Karpas-422 (cell line): Measurements from ENCODE around the gene IL9R. TPM values are rescaled to one million over a fixed set of nuclear protein-coding genes. Genes with fewer than 3 reads are reported as not detected.
"Not testable (repeated sequence)": the region's sequence is repeated elsewhere in the genome, so short reads cannot be mapped to it uniquely, and the experiment has no call there.

ENCODE experiments used
- DNase-seq: peaks from one replicate; pipeline ENCODE4 v3.0.0-alpha.2; 2015
- H2AFZ ChIP-seq: fragments of 200-600 bp; sonication (generic); 2 replicates; pipeline ENCODE4 v1.6.1; 2014; ENCODE audit warnings: antibody characterized with exemption, low read length, mixed read lengths
- H3K27ac ChIP-seq: fragments of 200-600 bp; sonication (generic); 2 replicates; pipeline ENCODE4 v1.5.1; 2014; ENCODE audit warnings: mild to moderate bottlenecking, low read length, moderate library complexity
- H3K27me3 ChIP-seq: fragments of 200-600 bp; sonication (generic); 2 replicates; pipeline ENCODE4 v1.6.1; 2014; ENCODE audit warnings: low read length, mixed read lengths
- H3K36me3 ChIP-seq: fragments of 200-600 bp; sonication (generic); 2 replicates; pipeline ENCODE4 v1.6.1; 2014; ENCODE audit warnings: low read length, mixed read lengths; ENCODE audit not compliant: insufficient read depth
- H3K4me1 ChIP-seq: fragments of 200-600 bp; sonication (generic); 2 replicates; pipeline ENCODE4 v1.6.1; 2014; ENCODE audit warnings: mild to moderate bottlenecking, low read length, mixed read lengths
- H3K4me2 ChIP-seq: fragments of 200-600 bp; sonication (generic); 2 replicates; pipeline ENCODE4 v1.6.1; 2014; ENCODE audit warnings: low read length, low read depth, mild to moderate bottlenecking; ENCODE audit not compliant: poor library complexity, severe bottlenecking
- H3K4me3 ChIP-seq: fragments of 200-600 bp; sonication (generic); 2 replicates; pipeline ENCODE4 v1.5.1; 2014; ENCODE audit warnings: mild to moderate bottlenecking, antibody characterized with exemption, low read length, mixed read lengths
- H3K79me2 ChIP-seq: fragments of 200-600 bp; sonication (generic); 2 replicates; pipeline ENCODE4 v1.6.1; 2014; ENCODE audit warnings: mild to moderate bottlenecking, low read length, mixed read lengths
- H3K9ac ChIP-seq: fragments of 200-600 bp; sonication (generic); 2 replicates; pipeline ENCODE4 v1.6.0; 2014; ENCODE audit warnings: low read length
- H3K9me2 ChIP-seq: fragments of 200-600 bp; sonication (generic), shearing (Covaris generic); replicated peaks from 2 replicates; pipeline ENCODE4 v1.6.0; 2014; ENCODE audit warnings: mild to moderate bottlenecking, low read length, moderate library complexity; ENCODE audit not compliant: insufficient read depth
- H3K9me3 ChIP-seq: fragments of 300-700, 200-600 bp; sonication (generic); 2 replicates; pipeline ENCODE4 v1.6.1; 2014; ENCODE audit warnings: low read length, mixed read lengths
- H4K20me1 ChIP-seq: fragments of 200-600 bp; sonication (generic); 2 replicates; pipeline ENCODE4 v1.6.1; 2014; ENCODE audit warnings: mild to moderate bottlenecking, antibody characterized with exemption, low read length, low read depth; ENCODE audit not compliant: insufficient read depth
- total RNA-seq: library from RNA; depleted of rRNA; stranded (reverse); fragments of >200 nt; shearing (Covaris generic); gene quantifications from 2 replicates; pipeline ENCODE4 v1.2.3, GENCODE V29; 2014; ENCODE audit warnings: low replicate concordance; rRNA removed

IL9R gene
- total RNA-seq, 1 experiment from 2014 or later, result 0.56 TPM

DNA sequence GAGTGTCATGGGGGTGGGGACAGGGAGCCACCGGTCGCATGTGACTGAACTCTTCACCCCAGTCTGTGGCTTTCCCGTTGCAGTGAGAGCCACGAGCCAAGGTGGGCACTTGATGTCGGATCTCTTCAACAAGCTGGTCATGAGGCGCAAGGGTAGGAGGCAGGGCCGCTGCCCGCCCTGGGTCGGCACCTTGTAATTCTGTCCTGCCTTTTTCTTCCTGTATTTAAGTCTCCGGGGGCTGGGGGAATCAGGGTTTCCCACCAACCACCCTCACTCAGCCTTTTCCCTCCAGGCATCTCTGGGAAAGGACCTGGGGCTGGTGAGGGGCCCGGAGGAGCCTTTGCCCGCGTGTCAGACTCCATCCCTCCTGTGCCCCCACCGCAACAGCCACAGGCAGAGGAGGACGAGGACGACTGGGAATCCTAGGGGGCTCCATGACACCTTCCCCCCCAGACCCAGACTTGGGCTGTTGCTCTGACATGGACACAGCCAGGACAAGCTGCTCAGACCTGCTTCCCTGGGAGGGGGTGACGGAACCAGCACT, 27.5 kb downstream of the IL9R start:
- H2AFZ ChIP-seq, H3K27ac ChIP-seq, H3K36me3 ChIP-seq, H3K9me3 ChIP-seq, H3K4me3 ChIP-seq, H3K4me2 ChIP-seq, DNase-seq, H3K9me2 ChIP-seq, H4K20me1 ChIP-seq, H3K4me1 ChIP-seq, H3K27me3 ChIP-seq, H3K79me2 ChIP-seq, H3K9ac ChIP-seq: not testable (repeated sequence)

GRCh38 chrX:156028653-156029237, 31.2 kb downstream of the IL9R start:
- H2AFZ ChIP-seq, H3K27ac ChIP-seq, H3K9ac ChIP-seq, H3K79me2 ChIP-seq, DNase-seq, H3K27me3 ChIP-seq, H3K4me1 ChIP-seq, H3K4me2 ChIP-seq, H4K20me1 ChIP-seq, H3K36me3 ChIP-seq, H3K4me3 ChIP-seq, H3K9me3 ChIP-seq, H3K9me2 ChIP-seq: not testable (repeated sequence)

DNA sequence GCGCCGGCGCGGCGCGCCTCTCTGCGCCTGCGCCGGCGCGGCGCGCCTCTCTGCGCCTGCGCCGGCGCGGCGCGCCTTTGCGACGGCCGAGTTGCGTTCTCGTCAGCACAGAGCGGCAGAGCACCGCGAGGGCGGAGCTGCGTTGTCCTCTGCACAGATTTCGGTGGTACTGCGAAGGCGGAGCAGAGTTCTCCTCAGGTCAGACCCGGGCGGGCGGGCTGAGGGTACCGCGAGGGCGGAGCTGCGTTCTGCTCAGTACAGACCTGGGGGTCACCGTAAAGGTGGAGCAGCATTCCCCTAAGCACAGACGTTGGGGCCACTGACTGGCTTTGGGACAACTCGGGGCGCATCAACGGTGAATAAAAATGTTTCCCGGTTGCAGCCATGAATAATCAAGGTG, 31.8 kb downstream of the IL9R start:
- H3K9me3 ChIP-seq, H3K4me1 ChIP-seq, H3K27me3 ChIP-seq, H3K36me3 ChIP-seq, DNase-seq, H3K27ac ChIP-seq, H3K79me2 ChIP-seq, H2AFZ ChIP-seq, H3K9ac ChIP-seq, H4K20me1 ChIP-seq, H3K4me3 ChIP-seq, H3K9me2 ChIP-seq, H3K4me2 ChIP-seq: not testable (repeated sequence)

- H3K27me3 ChIP-seq, H3K9me3 ChIP-seq, H3K9me2 ChIP-seq, H3K4me1 ChIP-seq, H3K27ac ChIP-seq, H3K4me2 ChIP-seq, H3K36me3 ChIP-seq, DNase-seq, H2AFZ ChIP-seq, H4K20me1 ChIP-seq, H3K79me2 ChIP-seq, H3K9ac ChIP-seq, H3K4me3 ChIP-seq: not testable (repeated sequence)
Observed at GRCh38 chrX:156029707-156030442, 32.4 kb downstream of the IL9R start.

DNA sequence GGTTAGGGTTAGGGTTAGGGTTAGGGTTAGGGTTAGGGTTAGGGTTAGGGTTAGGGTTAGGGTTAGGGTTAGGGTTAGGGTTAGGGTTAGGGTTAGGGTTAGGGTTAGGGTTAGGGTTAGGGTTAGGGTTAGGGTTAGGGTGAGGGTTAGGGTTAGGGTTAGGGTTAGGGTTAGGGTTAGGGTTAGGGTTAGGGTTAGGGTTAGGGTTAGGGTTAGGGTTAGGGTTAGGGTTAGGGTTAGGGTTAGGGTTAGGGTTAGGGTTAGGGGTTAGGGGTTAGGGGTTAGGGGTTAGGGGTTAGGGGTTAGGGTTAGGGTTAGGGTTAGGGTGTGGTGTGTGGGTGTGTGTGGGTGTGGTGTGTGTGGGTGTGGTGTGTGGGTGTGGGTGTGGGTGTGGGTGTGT, 33.0 kb downstream of the IL9R start:
- H3K9ac ChIP-seq, H3K4me3 ChIP-seq, H3K36me3 ChIP-seq, H3K27ac ChIP-seq, H3K4me1 ChIP-seq, H4K20me1 ChIP-seq, H3K27me3 ChIP-seq, H2AFZ ChIP-seq, H3K79me2 ChIP-seq, H3K4me2 ChIP-seq, H3K9me2 ChIP-seq, H3K9me3 ChIP-seq, DNase-seq: not testable (repeated sequence)

Other genes starting within 250 kb of the IL9R start
- 17.7 and 35.6 TPM in 2 replicates for gene VAMP7, start 116.4 kb upstream of the IL9R start, total RNA-seq